ENCODE results near the gene PDLIM7. TPM values are rescaled to one million over a fixed set of nuclear protein-coding genes. Genes with fewer than 3 reads are reported as not detected.

Gene PDLIM7
- total RNA-seq, 1 experiment from 2014 or later, result 400 TPM

- Mint-ChIP-seq H3K4me3 (ENCODE audit: low read depth, unreplicated experiment) (no peak overlapping the region), H3K36me3 (ENCODE audit: insufficient read depth, unreplicated experiment) (peaks cover 88% of the 10 kb centered on the region), H3K27ac (ENCODE audit: unreplicated experiment) (no peak overlapping the region), H3K4me1 (ENCODE audit: low read depth, unreplicated experiment) (peaks cover 26% of the 10 kb centered on the region), H3K27me3 (ENCODE audit: unreplicated experiment) (no peaks in the 10 kb centered on the region), H3K9me3 (ENCODE audit: low read depth, unreplicated experiment) (no peaks in the 10 kb centered on the region)
- no peak for DNase-seq
- CTCF ChIA-PET, result interaction anchor here (1.1 to 1.2 kb wide), 2 partner anchors 12 to 14 kb away, joined by 4 read pairs; no protein-coding TSS in a partner anchor
- no peak for TF ChIP-seq CTCF (IDR thresholded peaks at IDR 0.05; ENCODE audit: unreplicated experiment)
- intact Hi-C loops (cut with micrococcal nuclease; ENCODE audit: unreplicated experiment), result no loop called here
- no TSS peak for BruUV-seq (replicated peaks)
Measured at GRCh38 chr5:177469750-177470525, 27.5 kb downstream of the PDLIM7 start.

- Mint-ChIP-seq H3K9me3 (ENCODE audit: low read depth, unreplicated experiment) (no peaks in the 10 kb centered on the region), H3K27ac (ENCODE audit: unreplicated experiment) (no peak overlapping the region), H3K4me3 (ENCODE audit: low read depth, unreplicated experiment) (no peak overlapping the region), H3K4me1 (ENCODE audit: low read depth, unreplicated experiment) (peaks cover 26% of the 10 kb centered on the region), H3K27me3 (ENCODE audit: unreplicated experiment) (no peaks in the 10 kb centered on the region), H3K36me3 (ENCODE audit: insufficient read depth, unreplicated experiment) (peaks cover 88% of the 10 kb centered on the region)
- no TSS peak for BruUV-seq (replicated peaks)
- intact Hi-C loops (cut with micrococcal nuclease; ENCODE audit: unreplicated experiment), result no loop called here
- CTCF ChIA-PET, result interaction anchor here (1.1 to 1.2 kb wide), 2 partner anchors 11 to 13 kb away, joined by 4 read pairs; no protein-coding TSS in a partner anchor
- no peak for TF ChIP-seq CTCF (IDR thresholded peaks at IDR 0.05; ENCODE audit: unreplicated experiment)
- DNase-seq, result no peak
Measured at GRCh38 chr5:177468685-177469628, 28.4 kb downstream of the PDLIM7 start.

- no peak overlapping the region for H3K4me3 Mint-ChIP-seq (ENCODE audit: low read depth, unreplicated experiment)
- BruUV-seq (replicated peaks), result no TSS peak
- peaks cover 88% of the 10 kb centered on the region for H3K36me3 Mint-ChIP-seq (ENCODE audit: insufficient read depth, unreplicated experiment)
- CTCF ChIA-PET, result interaction anchor here (1.1 kb wide), 1 partner anchor 13 kb away, joined by 4 read pairs; no protein-coding TSS in a partner anchor
- DNase-seq, result no peak
- peaks cover 26% of the 10 kb centered on the region for H3K4me1 Mint-ChIP-seq (ENCODE audit: low read depth, unreplicated experiment)
- intact Hi-C loops (cut with micrococcal nuclease; ENCODE audit: unreplicated experiment), result no loop called here
- H3K27me3 Mint-ChIP-seq (ENCODE audit: unreplicated experiment), result no peaks in the 10 kb centered on the region
- no peaks in the 10 kb centered on the region for H3K9me3 Mint-ChIP-seq (ENCODE audit: low read depth, unreplicated experiment)
- no peak overlapping the region for H3K27ac Mint-ChIP-seq (ENCODE audit: unreplicated experiment)
- no peak for TF ChIP-seq CTCF (IDR thresholded peaks at IDR 0.05; ENCODE audit: unreplicated experiment)
Measured at GRCh38 chr5:177468329-177468684, 29.1 kb downstream of the PDLIM7 start.

GRCh38 chr5:177467436-177467835, 30.0 kb downstream of the PDLIM7 start:
- Mint-ChIP-seq H3K4me1 (ENCODE audit: low read depth, unreplicated experiment) (peaks cover 26% of the 10 kb centered on the region), H3K9me3 (ENCODE audit: low read depth, unreplicated experiment) (no peaks in the 10 kb centered on the region), H3K27me3 (ENCODE audit: unreplicated experiment) (no peaks in the 10 kb centered on the region), H3K36me3 (ENCODE audit: insufficient read depth, unreplicated experiment) (peaks cover 90% of the 10 kb centered on the region), H3K27ac (ENCODE audit: unreplicated experiment) (no peak overlapping the region), H3K4me3 (ENCODE audit: low read depth, unreplicated experiment) (no peak overlapping the region)
- no peak for DNase-seq
- TF ChIP-seq CTCF (IDR thresholded peaks at IDR 0.05; ENCODE audit: unreplicated experiment), result no peak
- no TSS peak for BruUV-seq (replicated peaks)
- intact Hi-C loops (cut with micrococcal nuclease; ENCODE audit: unreplicated experiment), result no loop called here
- CTCF ChIA-PET, result no interaction called here
